Esophagus squamous epithelium (tissue), 4 donors: Measurements from ENCODE around the gene MIOS.

Experiments used
- POLR2A ChIP-seq, 4 donors: fragments of 450-650 bp; IDR thresholded peaks; one replicate each; pipeline ENCODE4 v1.6.1; 2017; ENCODE audit warnings: antibody characterized with exemption in 4 of 4, mild to moderate bottlenecking in 4 of 4, moderate library complexity in 3 of 4
- TF ChIP-seq, protein P1 (sequence below), 6 experiments: fragments of 450-650 bp in 4 of 6; fragments of 200-600 bp in 2 of 6; sonication (generic) in 2 of 6; IDR thresholded peaks; one replicate each; pipeline ENCODE4 v1.5.1; 2016 to 2019; ENCODE audit warnings: antibody characterized with exemption in 6 of 6, mild to moderate bottlenecking in 4 of 6, moderate library complexity in 4 of 6

DNA sequence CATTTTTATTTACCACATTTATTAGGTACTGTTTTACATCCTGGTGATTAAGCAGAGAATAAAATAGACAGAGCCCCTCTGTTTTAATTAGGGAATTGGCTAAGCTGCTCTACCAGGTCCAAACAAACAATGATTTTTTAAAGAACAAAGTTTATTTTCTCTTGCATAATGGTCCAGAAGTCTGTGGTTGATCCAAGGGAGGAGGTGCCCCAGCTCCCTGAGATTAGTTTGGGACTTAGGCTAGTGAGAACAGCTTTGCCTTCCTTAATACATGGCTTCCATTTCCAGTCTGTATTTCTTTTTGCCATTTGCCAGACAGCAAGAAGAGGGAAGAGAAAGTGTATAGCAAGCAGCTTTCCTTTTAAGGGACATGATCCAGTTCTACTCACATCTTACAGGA is 2.9 kb upstream of the MIOS start:
- TF ChIP-seq POLR2A (IDR thresholded peaks at IDR 0.05), result no peak
- TF ChIP-seq, protein P1, sequence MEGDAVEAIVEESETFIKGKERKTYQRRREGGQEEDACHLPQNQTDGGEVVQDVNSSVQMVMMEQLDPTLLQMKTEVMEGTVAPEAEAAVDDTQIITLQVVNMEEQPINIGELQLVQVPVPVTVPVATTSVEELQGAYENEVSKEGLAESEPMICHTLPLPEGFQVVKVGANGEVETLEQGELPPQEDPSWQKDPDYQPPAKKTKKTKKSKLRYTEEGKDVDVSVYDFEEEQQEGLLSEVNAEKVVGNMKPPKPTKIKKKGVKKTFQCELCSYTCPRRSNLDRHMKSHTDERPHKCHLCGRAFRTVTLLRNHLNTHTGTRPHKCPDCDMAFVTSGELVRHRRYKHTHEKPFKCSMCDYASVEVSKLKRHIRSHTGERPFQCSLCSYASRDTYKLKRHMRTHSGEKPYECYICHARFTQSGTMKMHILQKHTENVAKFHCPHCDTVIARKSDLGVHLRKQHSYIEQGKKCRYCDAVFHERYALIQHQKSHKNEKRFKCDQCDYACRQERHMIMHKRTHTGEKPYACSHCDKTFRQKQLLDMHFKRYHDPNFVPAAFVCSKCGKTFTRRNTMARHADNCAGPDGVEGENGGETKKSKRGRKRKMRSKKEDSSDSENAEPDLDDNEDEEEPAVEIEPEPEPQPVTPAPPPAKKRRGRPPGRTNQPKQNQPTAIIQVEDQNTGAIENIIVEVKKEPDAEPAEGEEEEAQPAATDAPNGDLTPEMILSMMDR (IDR thresholded peaks at IDR 0.05), result no peak
